Neural cell (in vitro differentiated cells): Measurements from ENCODE around the gene AP5Z1. TPM values are rescaled to one million over a fixed set of nuclear protein-coding genes. Genes with fewer than 3 reads are reported as not detected.

ENCODE experiments used
- H2AFZ ChIP-seq: fragments of 200-600, 300-800 bp; sonication (generic), shearing (Covaris generic); 2 replicates; pipeline ENCODE4 v1.6.0; 2014; ENCODE audit warnings: low read depth, mild to moderate bottlenecking, antibody characterized with exemption, low read length, moderate library complexity
- H3F3A ChIP-seq: fragments of 200-600 bp; shearing (Covaris generic); 2 replicates; pipeline ENCODE4 v1.6.1; 2016; ENCODE audit warnings: mild to moderate bottlenecking, moderate library complexity, mixed read lengths, antibody characterized with exemption, low read length; ENCODE audit not compliant: insufficient read depth, poor library complexity, severe bottlenecking
- H3K27ac ChIP-seq: fragments of 200-600, 300-800 bp; sonication (generic), shearing (Covaris generic); 2 replicates; pipeline ENCODE4 v1.5.1; 2014; ENCODE audit warnings: mild to moderate bottlenecking, low read length, moderate library complexity
- H3K27me3 ChIP-seq: fragments of 300-800, 200-600 bp; sonication (generic), shearing (Covaris generic); 2 replicates; pipeline ENCODE4 v1.6.0; 2014; ENCODE audit warnings: mild to moderate bottlenecking, low read depth, low read length, moderate library complexity; ENCODE audit not compliant: insufficient read depth
- H3K36me3 ChIP-seq: fragments of 300-800, 200-600 bp; sonication (generic), shearing (Covaris generic); 2 replicates; pipeline ENCODE4 v1.5.1; 2014; ENCODE audit warnings: mild to moderate bottlenecking, antibody characterized with exemption, low read length, moderate library complexity; ENCODE audit not compliant: insufficient read depth
- H3K4me2 ChIP-seq: fragments of 300-800, 200-600 bp; sonication (generic), shearing (Covaris generic); 2 replicates; pipeline ENCODE4 v1.6.0; 2014; ENCODE audit warnings: mild to moderate bottlenecking, low read length
- H3K4me3 ChIP-seq: fragments of 300-800, 200-600 bp; sonication (generic), shearing (Covaris generic); 2 replicates; pipeline ENCODE4 v1.5.1; 2014; ENCODE audit warnings: mild to moderate bottlenecking, low read length, moderate library complexity
- H3K79me2 ChIP-seq: fragments of 200-600 bp; shearing (Covaris generic); replicated peaks from 2 replicates; pipeline ENCODE4 v1.6.0; 2014; ENCODE audit warnings: mild to moderate bottlenecking, low read length, moderate library complexity; ENCODE audit not compliant: insufficient read depth
- H3K9ac ChIP-seq: fragments of 300-800, 200-600 bp; sonication (generic), shearing (Covaris generic); 2 replicates; pipeline ENCODE4 v1.6.1; 2016; ENCODE audit warnings: mild to moderate bottlenecking, low read length, mixed read lengths
- H3K9me2 ChIP-seq: fragments of 200-600 bp; shearing (Covaris generic); 2 replicates; pipeline ENCODE4 v1.6.1; 2016; ENCODE audit warnings: mild to moderate bottlenecking, low read length, mixed read lengths; ENCODE audit not compliant: insufficient read depth
- H3K9me3 ChIP-seq: fragments of 200-600, 300-800 bp; sonication (generic), shearing (Covaris generic); 2 replicates; pipeline ENCODE4 v1.6.1; 2016; ENCODE audit warnings: mild to moderate bottlenecking, mixed run types, low read length, moderate library complexity, mixed read lengths
- H4K20me1 ChIP-seq: fragments of 200-600 bp; shearing (Covaris generic); 2 replicates; pipeline ENCODE4 v1.6.1; 2016; ENCODE audit warnings: mild to moderate bottlenecking, mixed run types; ENCODE audit not compliant: insufficient read depth
- EP300 ChIP-seq: fragments of 450-650 bp; conservative IDR thresholded peaks from 2 replicates; pipeline ENCODE4 v1.6.1; 2014; ENCODE audit warnings: antibody characterized with exemption, mild to moderate bottlenecking, moderate library complexity; ENCODE audit not compliant: poor library complexity, severe bottlenecking
- EZH2 ChIP-seq: fragments of 200-600, 300-800 bp; shearing (Covaris generic), sonication (generic); IDR thresholded peaks from 2 replicates; pipeline ENCODE4 v1.6.1; 2014; ENCODE audit warnings: antibody characterized with exemption, low read length, borderline replicate concordance, mild to moderate bottlenecking; ENCODE audit not compliant: insufficient read depth, poor library complexity, severe bottlenecking
- MXI1 ChIP-seq: fragments of 450-650 bp; conservative IDR thresholded peaks from 2 replicates; pipeline ENCODE4 v1.6.1; 2014; ENCODE audit warnings: antibody characterized with exemption, mild to moderate bottlenecking; ENCODE audit not compliant: poor library complexity, severe bottlenecking
- POLR2AphosphoS5 ChIP-seq: IDR thresholded peaks from 2 replicates; pipeline ENCODE4 v1.6.1; 2012
- RAD21 ChIP-seq: fragments of 450-650 bp; conservative IDR thresholded peaks from 2 replicates; pipeline ENCODE4 v1.6.1; 2014; ENCODE audit warnings: antibody characterized with exemption, mild to moderate bottlenecking, moderate library complexity
- SMC3 ChIP-seq: fragments of 450-650 bp; conservative IDR thresholded peaks from 2 replicates; pipeline ENCODE4 v1.6.1; 2014; ENCODE audit warnings: antibody characterized with exemption, mild to moderate bottlenecking, moderate library complexity; ENCODE audit not compliant: poor library complexity
- TAF1 ChIP-seq: IDR thresholded peaks from 2 replicates; pipeline ENCODE4 v1.6.1; 2012; ENCODE audit warnings: low read depth
- polyA plus RNA-seq: library from polyadenylated mRNA; depleted of rRNA; stranded (reverse); fragments of >200 nt; gene quantifications from 2 replicates; pipeline ENCODE4 v1.2.3, GENCODE V29; 2014
- TF ChIP-seq, protein P1 (sequence below): fragments of 450-650 bp; IDR thresholded peaks from 2 replicates; pipeline ENCODE4 v1.5.1; 2014; ENCODE audit warnings: antibody characterized with exemption, mild to moderate bottlenecking, moderate library complexity; ENCODE audit not compliant: poor library complexity, severe bottlenecking
- TF ChIP-seq, protein P2 (sequence below): IDR thresholded peaks from 2 replicates; pipeline ENCODE4 v1.6.1; 2012; ENCODE audit warnings: borderline replicate concordance

Gene AP5Z1
- polyA plus RNA-seq, 1 donor from 2014 or later = 36.9 TPM

DNA sequence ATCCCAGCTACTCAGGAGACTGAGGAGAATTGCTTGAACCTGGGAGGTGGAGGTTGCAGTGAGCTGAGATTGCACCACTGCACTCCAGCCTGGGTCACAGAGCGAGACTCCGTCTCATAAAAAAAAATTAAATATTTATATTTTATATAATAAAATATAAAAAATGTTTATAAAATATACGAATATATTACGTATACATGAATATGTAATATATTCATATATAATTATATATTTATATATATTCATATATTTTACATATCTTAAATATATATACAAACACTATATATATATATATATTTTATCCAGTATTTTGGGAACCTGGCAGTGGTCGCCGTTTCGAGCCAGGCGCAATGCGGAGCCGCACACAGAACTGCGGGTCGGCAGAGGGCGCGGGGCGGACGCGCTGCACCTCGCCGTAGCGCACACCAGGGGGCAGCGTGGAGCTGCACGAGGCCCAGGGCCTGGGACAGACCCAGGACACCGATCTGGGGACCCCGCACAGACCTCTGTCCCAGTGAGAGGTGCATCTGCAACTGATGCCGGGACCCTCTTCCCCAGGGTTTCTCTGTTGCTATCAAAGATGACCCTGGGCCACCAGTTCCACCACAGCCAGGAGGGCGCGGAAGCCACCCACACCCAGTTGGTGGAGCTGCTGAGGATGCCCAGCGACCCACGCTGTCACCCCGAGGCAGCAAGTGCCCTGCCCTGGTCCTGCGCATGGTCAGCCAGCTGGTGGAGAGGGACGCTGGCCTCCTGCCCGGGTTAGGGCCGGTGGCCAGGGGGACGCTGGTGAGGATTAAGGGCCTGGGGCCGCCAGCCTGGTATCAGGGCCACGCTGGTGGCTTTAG, 22.7 kb downstream of the AP5Z1 start:
- Histone ChIP-seq H3K4me2 (no peak overlapping the region), H3K79me2 (no peaks in the 10 kb centered on the region), H3K4me3 (no peak overlapping the region), H3F3A (no peaks in the 10 kb centered on the region), H3K27me3 (no peaks in the 10 kb centered on the region), H3K36me3 (no peaks in the 10 kb centered on the region), H3K27ac (no peak overlapping the region), H2AFZ (no peak overlapping the region), H3K9ac (no peak overlapping the region), H4K20me1 (no peaks in the 10 kb centered on the region), H3K9me2 (no peaks in the 10 kb centered on the region), H3K9me3 (no peaks in the 10 kb centered on the region)
- TF ChIP-seq POLR2AphosphoS5 (no peak), RAD21 (peak; percentile 69), EZH2 (no peak), EP300 (no peak), MXI1 (no peak), SMC3 (peak; percentile 81), TAF1 (no peak)
- TF ChIP-seq, protein P1, sequence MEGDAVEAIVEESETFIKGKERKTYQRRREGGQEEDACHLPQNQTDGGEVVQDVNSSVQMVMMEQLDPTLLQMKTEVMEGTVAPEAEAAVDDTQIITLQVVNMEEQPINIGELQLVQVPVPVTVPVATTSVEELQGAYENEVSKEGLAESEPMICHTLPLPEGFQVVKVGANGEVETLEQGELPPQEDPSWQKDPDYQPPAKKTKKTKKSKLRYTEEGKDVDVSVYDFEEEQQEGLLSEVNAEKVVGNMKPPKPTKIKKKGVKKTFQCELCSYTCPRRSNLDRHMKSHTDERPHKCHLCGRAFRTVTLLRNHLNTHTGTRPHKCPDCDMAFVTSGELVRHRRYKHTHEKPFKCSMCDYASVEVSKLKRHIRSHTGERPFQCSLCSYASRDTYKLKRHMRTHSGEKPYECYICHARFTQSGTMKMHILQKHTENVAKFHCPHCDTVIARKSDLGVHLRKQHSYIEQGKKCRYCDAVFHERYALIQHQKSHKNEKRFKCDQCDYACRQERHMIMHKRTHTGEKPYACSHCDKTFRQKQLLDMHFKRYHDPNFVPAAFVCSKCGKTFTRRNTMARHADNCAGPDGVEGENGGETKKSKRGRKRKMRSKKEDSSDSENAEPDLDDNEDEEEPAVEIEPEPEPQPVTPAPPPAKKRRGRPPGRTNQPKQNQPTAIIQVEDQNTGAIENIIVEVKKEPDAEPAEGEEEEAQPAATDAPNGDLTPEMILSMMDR = peak; percentile 76
- TF ChIP-seq, protein P2, sequence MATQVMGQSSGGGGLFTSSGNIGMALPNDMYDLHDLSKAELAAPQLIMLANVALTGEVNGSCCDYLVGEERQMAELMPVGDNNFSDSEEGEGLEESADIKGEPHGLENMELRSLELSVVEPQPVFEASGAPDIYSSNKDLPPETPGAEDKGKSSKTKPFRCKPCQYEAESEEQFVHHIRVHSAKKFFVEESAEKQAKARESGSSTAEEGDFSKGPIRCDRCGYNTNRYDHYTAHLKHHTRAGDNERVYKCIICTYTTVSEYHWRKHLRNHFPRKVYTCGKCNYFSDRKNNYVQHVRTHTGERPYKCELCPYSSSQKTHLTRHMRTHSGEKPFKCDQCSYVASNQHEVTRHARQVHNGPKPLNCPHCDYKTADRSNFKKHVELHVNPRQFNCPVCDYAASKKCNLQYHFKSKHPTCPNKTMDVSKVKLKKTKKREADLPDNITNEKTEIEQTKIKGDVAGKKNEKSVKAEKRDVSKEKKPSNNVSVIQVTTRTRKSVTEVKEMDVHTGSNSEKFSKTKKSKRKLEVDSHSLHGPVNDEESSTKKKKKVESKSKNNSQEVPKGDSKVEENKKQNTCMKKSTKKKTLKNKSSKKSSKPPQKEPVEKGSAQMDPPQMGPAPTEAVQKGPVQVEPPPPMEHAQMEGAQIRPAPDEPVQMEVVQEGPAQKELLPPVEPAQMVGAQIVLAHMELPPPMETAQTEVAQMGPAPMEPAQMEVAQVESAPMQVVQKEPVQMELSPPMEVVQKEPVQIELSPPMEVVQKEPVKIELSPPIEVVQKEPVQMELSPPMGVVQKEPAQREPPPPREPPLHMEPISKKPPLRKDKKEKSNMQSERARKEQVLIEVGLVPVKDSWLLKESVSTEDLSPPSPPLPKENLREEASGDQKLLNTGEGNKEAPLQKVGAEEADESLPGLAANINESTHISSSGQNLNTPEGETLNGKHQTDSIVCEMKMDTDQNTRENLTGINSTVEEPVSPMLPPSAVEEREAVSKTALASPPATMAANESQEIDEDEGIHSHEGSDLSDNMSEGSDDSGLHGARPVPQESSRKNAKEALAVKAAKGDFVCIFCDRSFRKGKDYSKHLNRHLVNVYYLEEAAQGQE = no peak

DNA sequence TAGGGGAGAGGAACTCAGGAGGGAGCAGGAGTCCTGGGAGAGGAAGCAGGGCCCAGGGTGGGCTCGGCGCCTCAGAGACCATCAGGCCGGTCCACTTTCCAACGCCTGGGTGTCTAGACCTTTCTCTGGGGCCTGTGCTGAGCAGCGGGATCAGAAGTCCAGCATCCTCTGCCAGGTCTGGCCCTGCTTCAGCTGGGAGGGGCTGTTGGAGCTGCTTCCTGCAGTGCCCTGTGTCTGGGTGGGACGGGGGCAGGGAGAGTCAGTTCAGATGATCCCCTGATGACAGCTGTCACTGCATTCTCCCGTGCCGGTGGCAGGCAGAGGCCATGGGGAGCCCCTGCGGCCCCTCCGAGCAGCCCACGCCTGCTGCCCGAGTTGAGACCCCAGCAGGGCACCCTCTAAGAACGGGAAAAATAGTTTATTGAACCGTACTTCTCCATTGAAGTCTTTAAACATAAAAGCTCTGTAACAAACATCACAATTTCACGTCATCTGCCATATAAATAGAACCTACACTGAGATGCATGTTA, 23.3 kb downstream of the AP5Z1 start:
- Histone ChIP-seq H2AFZ (no peak overlapping the region), H3K27ac (no peak overlapping the region), H3K9ac (no peak overlapping the region), H3K4me2 (no peak overlapping the region), H3K27me3 (no peaks in the 10 kb centered on the region), H3K9me3 (no peaks in the 10 kb centered on the region), H4K20me1 (no peaks in the 10 kb centered on the region), H3F3A (no peaks in the 10 kb centered on the region), H3K9me2 (no peaks in the 10 kb centered on the region), H3K36me3 (no peaks in the 10 kb centered on the region), H3K4me3 (no peak overlapping the region), H3K79me2 (no peaks in the 10 kb centered on the region)
- TF ChIP-seq, protein P2 = no peak
- TF ChIP-seq SMC3 = no peak
- no peak for TF ChIP-seq RAD21
- TF ChIP-seq EZH2 = no peak
- TF ChIP-seq MXI1 = no peak
- TF ChIP-seq POLR2AphosphoS5 = no peak
- TF ChIP-seq, protein P1 = no peak
